GM18526 (cell line): ENCODE data around the gene ST14.

Experiments
- POLR2A ChIP-seq: IDR thresholded peaks from 3 replicates; pipeline ENCODE4 v1.6.1; 2011; ENCODE audit not compliant: insufficient read length; ENCODE audit errors: extremely low read depth

Gene ST14

DNA sequence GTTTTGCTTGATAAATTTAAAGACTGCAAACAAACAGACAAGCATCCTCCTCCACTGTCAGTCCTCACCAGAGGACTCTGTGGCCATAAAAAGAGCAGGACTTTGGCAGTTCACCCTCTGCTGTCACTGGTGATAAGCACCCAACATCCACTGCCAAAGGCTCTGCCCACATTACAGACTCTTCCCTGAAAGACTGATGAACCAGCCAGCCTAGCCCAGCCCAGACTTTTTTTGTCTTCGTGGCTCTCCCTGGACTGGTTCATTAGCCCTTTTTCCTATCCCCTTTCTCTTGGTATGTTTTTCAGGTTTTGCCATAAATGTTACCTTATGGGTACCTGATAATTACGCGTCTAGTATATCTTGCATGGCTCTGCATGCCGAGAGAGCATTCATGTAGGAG lies 15.1 kb downstream of the ST14 start:
- no peak for TF ChIP-seq POLR2A

DNA sequence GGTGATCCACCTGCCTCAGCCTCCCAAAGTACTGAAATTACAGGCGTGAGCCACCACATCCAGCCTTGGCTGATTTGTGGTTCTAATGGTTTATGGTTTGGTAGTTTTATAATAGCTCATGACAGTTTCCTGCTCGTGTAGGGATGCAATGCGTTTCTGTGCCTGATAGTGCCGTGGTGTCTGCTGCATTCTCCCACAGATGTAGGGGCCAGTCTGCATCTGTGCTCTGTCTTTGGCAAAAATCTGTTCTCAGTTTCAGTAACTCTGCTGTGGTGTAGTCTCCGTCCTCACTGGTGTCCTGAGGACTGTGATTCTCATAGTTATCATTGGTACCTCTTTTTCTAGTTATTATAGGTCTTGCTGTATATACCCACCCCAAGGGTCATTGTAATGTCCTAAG lies 16.3 kb downstream of the ST14 start:
- no peak for TF ChIP-seq POLR2A

DNA sequence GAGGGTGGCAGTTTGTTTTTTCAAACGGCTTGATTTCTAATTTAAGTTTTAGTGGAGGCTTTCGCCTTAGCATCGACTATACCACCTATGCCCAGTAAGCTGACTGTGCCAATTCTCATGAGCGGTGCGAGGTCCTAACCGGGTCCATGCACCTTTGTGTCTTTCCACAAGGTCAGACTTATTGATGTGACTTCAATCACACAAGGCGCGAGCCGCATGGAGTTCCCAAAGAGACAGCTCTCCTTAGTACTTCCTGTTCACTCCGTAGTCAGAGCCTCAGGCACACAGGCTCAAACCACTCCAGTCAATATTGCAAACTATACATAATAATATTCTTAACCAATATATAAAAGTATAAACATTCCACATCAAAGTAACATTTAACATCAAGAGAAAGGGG lies 18.2 kb downstream of the ST14 start:
- TF ChIP-seq POLR2A: no peak

DNA sequence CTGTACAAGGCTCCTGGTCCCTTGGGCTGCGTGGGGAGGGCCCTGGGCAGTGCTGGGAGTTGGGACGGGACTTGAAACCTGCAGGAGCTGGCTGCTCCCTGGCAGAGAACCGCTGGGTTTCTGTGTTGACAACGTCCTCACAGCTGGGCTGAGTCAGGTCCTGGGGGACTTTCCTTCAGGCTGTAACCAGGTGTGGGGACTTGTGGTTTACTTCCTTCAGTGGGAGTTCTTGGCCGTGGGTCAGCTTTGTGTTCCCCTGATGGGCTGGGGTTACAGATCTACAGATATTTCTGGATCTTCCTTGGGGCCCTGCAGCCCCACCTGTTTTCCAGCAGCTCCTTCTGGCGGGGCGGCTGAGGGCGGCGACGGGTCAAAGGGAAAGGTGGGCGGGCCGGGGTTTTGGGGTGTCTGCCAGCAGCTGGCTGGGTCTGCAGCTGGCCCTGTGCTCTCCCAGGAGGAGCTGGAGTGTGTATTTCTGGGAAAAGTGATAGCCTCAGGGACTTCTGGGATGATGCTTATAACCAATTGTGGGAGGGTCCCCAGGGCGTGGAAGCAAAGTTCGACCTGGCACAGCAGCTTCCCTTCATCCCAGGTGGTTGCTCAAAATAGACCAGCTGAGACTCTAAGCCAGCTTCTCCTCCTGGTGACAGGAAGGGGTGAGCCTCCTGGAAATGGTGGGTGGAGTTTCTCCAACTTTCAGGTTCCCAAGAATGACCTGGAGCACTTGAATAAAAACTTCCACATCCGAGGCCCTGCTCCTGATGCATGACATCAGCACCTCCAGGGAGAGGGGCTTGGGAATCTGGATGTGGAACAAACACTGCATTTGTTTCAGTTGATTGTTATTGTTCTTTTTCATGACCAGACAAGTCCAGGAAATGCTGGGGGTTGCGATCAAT lies 19.1 kb downstream of the ST14 start:
- no peak for TF ChIP-seq POLR2A

DNA sequence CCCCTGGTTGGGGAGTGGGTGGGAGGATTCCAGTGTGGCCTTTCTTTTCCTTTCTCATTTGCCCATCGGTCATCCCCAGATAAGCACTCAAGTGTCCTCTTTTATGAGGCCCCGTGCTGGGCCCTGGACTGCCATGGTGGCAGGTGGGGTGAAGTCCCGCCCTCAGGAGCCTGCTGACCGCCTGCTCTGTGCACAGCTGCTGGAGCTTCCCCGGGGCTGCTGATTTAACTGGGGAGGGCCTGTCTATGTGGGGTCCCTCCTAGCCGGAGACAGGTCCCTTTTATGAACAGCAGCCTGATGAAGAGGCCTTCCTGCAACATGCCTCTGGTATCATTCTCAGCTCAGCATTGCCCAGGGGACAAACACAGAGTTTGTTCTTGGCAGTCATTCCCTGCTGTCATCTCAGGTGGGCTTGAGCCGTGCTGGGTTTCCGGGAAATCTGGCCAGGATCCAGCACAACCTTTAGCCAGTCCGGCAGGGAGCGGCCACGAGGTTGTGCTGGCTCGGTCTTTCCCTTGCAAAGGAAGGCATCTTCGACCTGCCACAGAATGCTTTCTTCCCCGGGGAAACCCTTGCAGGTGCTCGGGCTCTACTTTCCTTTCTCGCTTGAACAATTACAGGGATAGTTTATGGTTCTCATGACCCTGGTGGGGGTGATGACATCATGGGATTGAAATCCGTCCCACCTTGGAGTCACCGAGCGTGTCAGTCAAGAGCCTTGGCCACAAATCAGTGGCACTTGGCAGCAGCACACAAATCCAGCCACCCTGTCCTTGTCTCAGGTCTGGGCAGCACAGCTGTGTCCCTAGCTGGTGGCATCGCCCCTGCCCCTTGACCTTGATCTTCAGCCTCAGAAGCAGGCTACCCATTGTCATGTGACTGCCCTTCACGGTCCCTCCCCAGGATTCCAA lies 20.1 kb downstream of the ST14 start:
- TF ChIP-seq POLR2A: no peak

DNA sequence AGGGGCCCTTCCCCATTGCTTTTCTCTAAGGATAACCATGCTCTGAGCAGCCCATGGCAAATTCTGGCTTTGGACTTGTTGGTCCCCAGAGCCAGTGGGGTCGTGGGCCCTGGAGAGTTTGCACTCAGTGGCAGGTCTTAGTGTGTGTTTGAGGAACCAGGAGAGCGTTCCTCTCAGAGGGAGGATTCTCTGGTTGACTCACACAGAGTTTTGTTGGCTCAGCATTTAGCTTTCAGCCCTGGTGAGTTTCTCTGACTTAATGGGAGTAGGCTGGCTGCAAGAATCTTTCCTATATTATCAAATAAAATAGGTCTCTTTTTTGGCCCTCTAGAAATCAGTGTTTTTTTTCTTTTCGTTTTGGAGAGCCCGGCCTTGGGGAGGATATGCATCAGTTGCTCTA lies 20.9 kb downstream of the ST14 start:
- no peak for TF ChIP-seq POLR2A

DNA sequence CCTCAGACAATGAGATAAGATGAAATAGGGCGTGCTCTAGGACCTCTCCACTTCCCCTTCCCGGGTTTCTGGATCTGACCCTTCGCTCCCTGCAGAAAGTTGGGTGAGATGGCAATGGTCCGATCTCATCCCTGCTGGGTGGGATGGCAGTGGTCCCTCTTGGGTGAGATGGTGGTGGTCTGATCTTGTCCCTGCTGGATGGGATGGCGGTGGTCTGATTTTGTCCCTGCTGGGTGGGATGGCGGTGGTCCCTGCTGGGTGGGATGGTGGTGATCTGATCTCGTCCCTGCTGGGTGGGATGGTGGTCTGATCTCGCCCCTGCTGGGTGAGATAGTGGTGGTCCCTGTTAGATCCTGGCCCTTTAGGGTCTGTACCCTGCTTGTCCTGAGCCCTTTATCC lies 21.3 kb downstream of the ST14 start:
- no peak for TF ChIP-seq POLR2A

DNA sequence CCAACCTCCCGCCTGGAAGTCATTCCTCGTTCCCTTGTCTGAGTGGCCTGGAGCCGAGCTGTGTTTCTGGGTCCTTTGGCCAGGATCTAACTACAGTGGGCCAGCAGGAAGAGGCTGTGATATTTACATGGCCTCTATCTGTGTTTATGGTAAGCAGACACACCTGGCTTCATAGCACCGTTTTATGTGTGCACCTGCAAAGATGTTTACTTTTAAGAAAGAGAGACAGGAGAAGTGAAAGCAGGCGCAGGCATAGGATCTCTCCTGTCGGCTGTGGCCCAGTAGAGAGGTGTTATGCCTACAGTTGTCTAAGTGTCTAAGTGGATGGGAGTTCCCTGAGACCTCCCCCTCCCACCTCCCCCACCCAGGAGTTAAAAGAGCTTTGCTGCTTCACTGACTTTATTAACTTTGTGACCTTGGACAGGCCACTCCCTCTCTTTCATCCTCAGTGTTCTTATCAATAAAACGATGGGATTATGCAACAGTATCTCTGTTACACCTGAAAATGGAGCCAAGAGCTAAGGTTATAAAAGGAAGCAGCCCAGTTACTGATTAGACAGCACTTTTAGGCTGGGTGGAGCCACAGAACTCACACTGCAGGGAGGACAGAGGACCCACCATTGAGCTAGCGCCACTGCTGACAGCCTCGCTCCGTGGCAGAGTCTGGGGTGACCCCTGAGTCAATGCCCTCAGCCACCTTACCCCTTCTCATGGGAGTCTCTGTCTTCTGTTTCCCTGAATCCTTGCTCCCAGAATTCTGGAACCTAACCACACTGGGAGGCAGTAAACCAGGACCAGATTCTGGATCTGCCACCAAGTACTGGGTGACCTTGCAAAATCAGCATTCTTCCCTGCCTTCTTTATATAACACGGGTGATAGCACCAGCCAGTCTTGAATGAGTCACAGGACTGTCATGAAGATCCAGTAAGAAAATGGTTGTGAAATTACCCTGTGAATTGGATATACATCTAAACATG lies 22.0 kb downstream of the ST14 start:
- no peak for TF ChIP-seq POLR2A

DNA sequence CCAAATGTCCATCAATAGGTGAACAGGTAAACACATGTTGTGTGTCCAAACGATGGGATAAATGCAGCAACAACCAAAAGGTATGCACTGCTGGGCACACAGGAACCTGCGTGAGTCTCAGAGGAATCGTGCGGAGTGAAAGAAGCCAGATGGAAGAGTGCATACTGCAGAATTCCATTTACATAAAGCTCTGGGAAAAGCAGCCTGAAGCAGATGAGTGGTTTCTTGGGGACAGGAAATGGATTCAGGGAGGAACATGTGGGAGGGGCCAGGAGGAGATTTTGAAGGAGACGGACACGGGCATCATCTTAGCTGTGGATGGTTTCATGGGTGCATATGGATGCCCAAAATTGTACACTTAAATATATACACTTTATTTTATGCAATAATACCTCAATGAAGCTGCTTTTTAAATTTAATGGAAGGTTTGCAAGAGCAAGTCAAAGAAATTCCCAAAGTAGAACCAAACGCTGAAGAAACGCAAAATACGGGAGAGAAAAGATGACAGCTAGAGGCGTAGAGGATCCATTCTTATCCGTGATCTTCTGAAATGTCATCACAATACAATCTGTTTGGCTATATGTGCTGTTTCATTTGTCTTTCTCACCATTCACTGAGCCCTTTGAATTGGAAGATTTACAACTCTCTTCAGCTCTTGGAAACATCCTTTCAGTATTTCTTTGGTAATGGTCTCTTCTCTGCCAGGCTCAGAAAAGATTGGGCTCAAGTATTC lies 24.5 kb downstream of the ST14 start:
- no peak for TF ChIP-seq POLR2A

DNA sequence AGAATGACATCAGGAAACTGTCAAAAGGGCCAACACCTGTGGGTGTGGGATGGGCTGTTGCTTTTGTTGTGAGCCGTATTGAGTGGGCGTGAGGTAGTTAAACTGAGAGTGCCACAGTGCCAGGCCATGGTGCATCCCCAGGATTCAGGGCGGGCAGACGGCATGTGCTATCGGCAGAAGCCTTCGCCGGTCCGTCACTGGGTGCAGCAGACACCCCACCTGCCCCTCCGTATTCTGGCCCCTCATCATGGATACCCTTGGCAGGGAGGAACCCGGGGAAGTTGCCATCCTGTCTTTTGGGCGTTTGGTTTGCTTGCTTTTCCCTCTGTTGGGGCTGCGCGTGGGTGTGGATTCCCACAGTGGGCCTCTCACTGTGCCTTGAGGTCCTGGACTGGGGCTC lies 27.5 kb downstream of the ST14 start:
- TF ChIP-seq POLR2A: no peak

DNA sequence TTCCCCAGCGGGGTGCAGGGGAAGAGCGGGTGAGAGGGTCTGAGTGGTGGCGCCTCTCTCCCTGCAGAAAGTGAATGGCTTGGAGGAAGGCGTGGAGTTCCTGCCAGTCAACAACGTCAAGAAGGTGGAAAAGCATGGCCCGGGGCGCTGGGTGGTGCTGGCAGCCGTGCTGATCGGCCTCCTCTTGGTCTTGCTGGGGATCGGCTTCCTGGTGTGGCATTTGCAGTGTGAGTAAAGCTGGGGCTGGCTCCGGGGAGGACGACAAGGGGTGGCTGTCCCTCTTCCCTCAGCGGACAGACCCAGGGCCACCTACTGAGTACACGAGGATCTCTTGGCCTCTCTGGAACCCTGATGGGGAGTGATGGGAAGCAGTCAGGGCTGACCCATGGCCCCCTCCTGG lies 28.5 kb downstream of the ST14 start:
- TF ChIP-seq POLR2A: no peak

DNA sequence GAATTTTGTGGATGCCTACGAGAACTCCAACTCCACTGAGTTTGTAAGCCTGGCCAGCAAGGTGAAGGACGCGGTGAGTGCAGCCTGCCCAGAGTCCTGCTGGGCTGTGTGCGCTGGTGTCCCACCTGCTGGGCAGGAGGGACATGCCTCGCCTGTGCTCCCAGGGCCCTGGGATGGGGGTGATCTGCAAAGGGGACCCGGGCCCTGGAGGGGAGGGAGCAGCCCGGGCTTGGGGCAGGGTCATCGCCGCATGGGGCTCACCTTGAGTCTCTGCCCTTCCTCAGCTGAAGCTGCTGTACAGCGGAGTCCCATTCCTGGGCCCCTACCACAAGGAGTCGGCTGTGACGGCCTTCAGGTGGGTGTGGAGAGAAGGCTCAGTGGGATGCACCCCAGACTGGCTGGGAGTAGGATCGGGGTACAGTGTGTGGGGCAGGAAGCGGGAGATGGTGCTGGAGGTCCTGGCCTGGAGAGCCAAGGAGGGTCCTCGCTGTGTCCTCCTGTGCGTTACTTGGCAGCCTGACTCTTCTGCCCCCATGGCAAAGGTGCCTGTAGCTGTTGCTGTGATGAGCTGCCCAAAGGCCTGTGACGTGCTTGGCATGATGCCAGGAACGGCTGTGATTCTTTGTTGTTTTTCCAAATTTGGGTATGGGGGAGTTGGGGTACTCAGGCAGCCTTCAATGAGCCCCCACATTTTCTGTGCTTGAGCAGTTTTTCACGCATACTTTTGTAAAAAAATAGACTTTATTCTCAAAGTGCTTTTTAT lies 29.2 kb downstream of the ST14 start:
- no peak for TF ChIP-seq POLR2A

DNA sequence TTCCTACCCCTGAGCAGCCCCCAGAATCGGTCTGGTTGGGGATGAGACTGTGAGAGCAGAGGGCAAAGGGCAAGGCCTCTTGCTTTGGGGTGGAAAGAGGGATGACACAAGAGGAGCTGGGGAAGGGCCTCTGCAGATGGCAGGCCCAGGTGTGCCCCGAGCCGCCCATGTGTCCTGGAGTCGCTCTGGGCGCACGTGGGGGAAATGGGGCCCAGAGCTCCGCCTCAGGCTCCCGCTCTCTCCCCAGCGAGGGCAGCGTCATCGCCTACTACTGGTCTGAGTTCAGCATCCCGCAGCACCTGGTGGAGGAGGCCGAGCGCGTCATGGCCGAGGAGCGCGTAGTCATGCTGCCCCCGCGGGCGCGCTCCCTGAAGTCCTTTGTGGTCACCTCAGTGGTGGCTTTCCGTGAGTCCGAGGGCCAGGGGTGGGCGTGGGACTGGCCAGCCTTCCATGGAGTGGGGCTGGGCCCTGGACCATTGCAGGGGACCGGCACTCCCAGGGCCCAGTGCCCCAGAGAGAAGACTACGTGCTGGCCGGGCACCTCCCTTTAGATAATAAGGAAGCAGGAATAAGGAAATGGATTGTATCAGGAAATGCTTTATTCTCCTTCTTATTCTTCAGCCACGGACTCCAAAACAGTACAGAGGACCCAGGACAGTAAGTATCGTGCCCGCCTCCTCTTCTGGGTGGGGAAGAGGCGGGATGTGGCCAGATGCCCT lies 30.1 kb downstream of the ST14 start:
- no peak for TF ChIP-seq POLR2A
